GM12878 (cell line): ENCODE measurements around the gene CIAO2B. TPM values are rescaled to one million over a fixed set of nuclear protein-coding genes. Genes with fewer than 3 reads are reported as not detected.

Source experiments
- ATAC-seq: fragments of 200-7000 bp; cut with Tn5 transposase; 3 replicates; pipeline ENCODE4 v1.9.1; 2020; ENCODE audit warnings: mild to moderate bottlenecking, moderate library complexity
- BruUV-seq: library from RNA; stranded (reverse); fragments of 400-500 nt; replicated peaks from 2 replicates; lab custom pipeline; 2021; lab: Mats Ljungman, UMichigan
- CTCF ChIA-PET: fragments of 300-600 bp; sonication (Branson Sonifier 250); formaldehyde crosslinking; extraction: SDS; loops from one replicate; lab custom pipeline; 2021; ENCODE audit warnings: inconsistent platforms; lab: Yijun Ruan, JAX
- POLR2A ChIA-PET: fragments of 350-600 bp; formaldehyde crosslinking; extraction: SDS; loops from one replicate; lab custom pipeline; 2021; ENCODE audit warnings: inconsistent platforms; lab: Charles Lee
- RAD21 ChIA-PET: fragments of 300-600 bp; sonication (Branson Sonifier 250); formaldehyde crosslinking; loops from one replicate; lab custom pipeline; 2023; ENCODE audit warnings: antibody characterized with exemption; ENCODE audit not compliant: unreplicated experiment; lab: Charles Lee
- SMC1A ChIA-PET: fragments of 300-600 bp; sonication (Branson Sonifier 250); formaldehyde crosslinking; loops from one replicate; lab custom pipeline; 2023; ENCODE audit not compliant: unreplicated experiment, uncharacterized antibody; lab: Charles Lee
- DNase-seq: peaks from one replicate; pipeline ENCODE4 v3.0.0-alpha.2; 2011; ENCODE audit warnings: low read depth, low spot score
- FAIRE-seq: peaks from 3 replicates; lab custom pipeline; 2011; peaks lifted over from hg19 to GRCh38; lab: Jason Lieb, UNC
- H2AFZ ChIP-seq: 2 replicates; pipeline ENCODE4 v1.6.0; 2011; ENCODE audit warnings: low read depth, low read length, control low read depth; ENCODE audit not compliant: control insufficient read depth
- H3K27ac ChIP-seq: 2 replicates; pipeline ENCODE4 v1.5.1; 2011; ENCODE audit warnings: control low read depth; ENCODE audit not compliant: control insufficient read depth, insufficient read depth
- H3K27me3 ChIP-seq, 2 experiments: replicated peaks in 1 of 2; 2 replicates each; pipeline versions ENCODE4 v1.6.0 to v1.6.1; 2011; ENCODE audit warnings: low read length in 1 of 2; ENCODE audit not compliant: control insufficient read depth in 2 of 2, insufficient read depth in 2 of 2
- H3K36me3 ChIP-seq, 2 experiments: 2 replicates each; pipeline ENCODE4 v1.5.1; 2011; ENCODE audit warnings: low read length in 1 of 2; ENCODE audit not compliant: control insufficient read depth in 2 of 2, insufficient read depth in 2 of 2
- H3K4me1 ChIP-seq: 2 replicates; pipeline ENCODE4 v1.6.1; 2011; ENCODE audit warnings: mild to moderate bottlenecking, low read length, moderate library complexity, mixed read lengths; ENCODE audit not compliant: control insufficient read depth, insufficient read depth
- H3K4me2 ChIP-seq: 2 replicates; pipeline ENCODE4 v1.6.0; 2011; ENCODE audit warnings: control low read depth; ENCODE audit not compliant: control insufficient read depth, insufficient read depth
- H3K4me3 ChIP-seq: fragments of 200-600 bp; sonication (generic); 2 replicates; pipeline ENCODE4 v1.5.1; 2016
- H3K79me2 ChIP-seq: 2 replicates; pipeline ENCODE4 v1.6.0; 2011; ENCODE audit warnings: low read length; ENCODE audit not compliant: control insufficient read depth, insufficient read depth
- H3K9ac ChIP-seq: 2 replicates; pipeline ENCODE4 v1.8.0; 2011; ENCODE audit warnings: low read length, control low read depth, mixed read lengths; ENCODE audit not compliant: control insufficient read depth, insufficient read depth
- H3K9me3 ChIP-seq: replicated peaks from 3 replicates; pipeline ENCODE4 v1.5.1; 2011; ENCODE audit warnings: mild to moderate bottlenecking, low read length; ENCODE audit not compliant: control insufficient read depth, insufficient read depth
- H4K20me1 ChIP-seq: 2 replicates; pipeline ENCODE4 v1.6.0; 2011; ENCODE audit not compliant: control insufficient read depth, insufficient read depth
- BACH1 ChIP-seq: fragments of 450-650 bp; IDR thresholded peaks from 2 replicates; pipeline ENCODE4 v1.6.1; 2017; ENCODE audit warnings: mild to moderate bottlenecking, borderline replicate concordance
- JUNB ChIP-seq: IDR thresholded peaks from 2 replicates; pipeline ENCODE4 v1.6.1; 2016; ENCODE audit warnings: antibody characterized with exemption, mild to moderate bottlenecking
- MYC ChIP-seq: IDR thresholded peaks from 2 replicates; pipeline ENCODE4 v1.6.1; 2011; ENCODE audit warnings: mild to moderate bottlenecking, low read length, moderate library complexity, inconsistent platforms; ENCODE audit not compliant: insufficient read depth, insufficient replicate concordance, insufficient read length, severe bottlenecking
- PAX5 ChIP-seq: IDR thresholded peaks from 2 replicates; pipeline ENCODE4 v1.6.1; 2011; ENCODE audit warnings: low read depth, low read length, borderline replicate concordance
- PAX8 ChIP-seq: fragments of 450-650 bp; IDR thresholded peaks from 2 replicates; pipeline ENCODE4 v1.6.1; 2017; ENCODE audit warnings: mild to moderate bottlenecking, moderate library complexity
- POLR2AphosphoS5 ChIP-seq: IDR thresholded peaks from 2 replicates; pipeline ENCODE4 v1.6.1; 2011; ENCODE audit warnings: mild to moderate bottlenecking, low read length, inconsistent platforms
- SMARCA5 ChIP-seq: fragments of 450-650 bp; IDR thresholded peaks from 2 replicates; pipeline ENCODE4 v1.6.1; 2017; ENCODE audit warnings: mild to moderate bottlenecking
- TCF3 ChIP-seq: IDR thresholded peaks from 2 replicates; pipeline ENCODE4 v1.6.1; 2012; ENCODE audit warnings: low read depth, mild to moderate bottlenecking, low read length, borderline replicate concordance; ENCODE audit not compliant: insufficient read depth
- TCF7 ChIP-seq: IDR thresholded peaks from 2 replicates; pipeline ENCODE4 v1.6.1; 2014; ENCODE audit warnings: antibody characterized with exemption, borderline replicate concordance
- ZNF207 ChIP-seq: fragments of 450-650 bp; IDR thresholded peaks from 2 replicates; pipeline ENCODE4 v1.6.1; 2014; ENCODE audit warnings: antibody characterized with exemption, mild to moderate bottlenecking, borderline replicate concordance
- WGBS: methylation state at CpG from one replicate; pipeline ENCODE4 v1.1.6; 2016; ENCODE audit warnings: low lambda C conversion rate; ENCODE audit not compliant: insufficient replicate concordance, insufficient coverage; ENCODE audit errors: missing lambda C conversion rate; 5-methylcytosine and 5-hydroxymethylcytosine counted together
- in situ Hi-C: fragments of 300-500 bp; cut with MboI; formaldehyde crosslinking; loops from 9 replicates; pipeline ENCODE4 v1.14.3; 2018; ENCODE audit warnings: mixed read lengths
- intact Hi-C: fragments of 100-400 bp; cut with micrococcal nuclease; formaldehyde crosslinking; loops from one replicate; pipeline ENCODE4 v1.14.2; 2022; ENCODE audit not compliant: unreplicated experiment
- polyA plus RNA-seq, 11 experiments: library from polyadenylated mRNA; depleted of rRNA in 4 of 11; unstranded in 6 of 11; stranded (reverse) in 5 of 11; fragments of >200 nt; fragmentation: Nextera tagmentation in 4 of 11; fragmentation: Illumina TruSeq in 1 of 11; extraction: Ambion mirVana in 4 of 11; extraction: Trizol in 1 of 11; gene quantifications; 1 replicate in 1 of 11; 2 replicates in 10 of 11; pipeline versions ENCODE4 v1.2.1 to v1.2.3, GENCODE V29; 2011 to 2016; ENCODE audit warnings: inconsistent platforms in 2 of 11, missing spikeins in 2 of 11, low read depth in 1 of 11
- total RNA-seq, 4 experiments: library from RNA; depleted of rRNA in 3 of 4; stranded (reverse); fragments of >200 nt in 3 of 4; fragmentation: Illumina TruSeq in 1 of 4; extraction: Trizol in 1 of 4; gene quantifications; 2 replicates each; pipeline versions ENCODE4 v1.2.1 to v1.2.3, GENCODE V29; 2013 to 2021
- TF ChIP-seq, protein P1 (sequence below): fragments of 150-350 bp; IDR thresholded peaks from 2 replicates; pipeline ENCODE4 v1.6.1; 2014; ENCODE audit warnings: mild to moderate bottlenecking, low read depth, low read length
- TF ChIP-seq, protein P2 (sequence below): fragments of 450-650 bp; formaldehyde crosslinking; IDR thresholded peaks from 2 replicates; pipeline ENCODE4 v1.4.0; 2022; ENCODE audit warnings: mild to moderate bottlenecking, moderate library complexity

Gene CIAO2B
- total and polyA plus RNA-seq, 10 of the 15 experiments (the other 5 are each of a cell fraction or from before 2014, with no cell fraction given): 76.4 to 241 (median 138) TPM

DNA sequence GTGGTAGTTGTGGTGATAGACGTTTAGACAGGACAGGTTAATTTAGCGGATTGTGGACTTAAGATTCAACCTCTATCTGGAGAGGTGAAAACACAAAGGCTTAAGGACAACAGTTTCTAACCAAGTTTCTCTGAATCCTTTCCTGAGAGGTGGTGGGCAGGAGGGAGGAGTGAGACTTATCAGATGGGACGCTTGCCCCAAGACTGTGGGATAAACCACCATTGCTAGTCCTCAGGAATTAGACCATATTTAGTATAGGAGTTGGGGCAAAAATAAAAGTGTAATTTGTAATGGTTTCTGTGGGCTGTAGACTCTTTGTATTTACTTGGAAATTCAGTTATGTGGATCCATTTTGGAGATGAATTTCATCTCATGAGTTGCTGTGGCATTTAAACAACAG is 47.3 kb downstream of the CIAO2B start (continued):
- TF ChIP-seq, protein P1, sequence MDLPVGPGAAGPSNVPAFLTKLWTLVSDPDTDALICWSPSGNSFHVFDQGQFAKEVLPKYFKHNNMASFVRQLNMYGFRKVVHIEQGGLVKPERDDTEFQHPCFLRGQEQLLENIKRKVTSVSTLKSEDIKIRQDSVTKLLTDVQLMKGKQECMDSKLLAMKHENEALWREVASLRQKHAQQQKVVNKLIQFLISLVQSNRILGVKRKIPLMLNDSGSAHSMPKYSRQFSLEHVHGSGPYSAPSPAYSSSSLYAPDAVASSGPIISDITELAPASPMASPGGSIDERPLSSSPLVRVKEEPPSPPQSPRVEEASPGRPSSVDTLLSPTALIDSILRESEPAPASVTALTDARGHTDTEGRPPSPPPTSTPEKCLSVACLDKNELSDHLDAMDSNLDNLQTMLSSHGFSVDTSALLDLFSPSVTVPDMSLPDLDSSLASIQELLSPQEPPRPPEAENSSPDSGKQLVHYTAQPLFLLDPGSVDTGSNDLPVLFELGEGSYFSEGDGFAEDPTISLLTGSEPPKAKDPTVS: no peak
- TF ChIP-seq TCF3 (no peak), TCF7 (no peak), POLR2AphosphoS5 (no peak), MYC (no peak), BACH1 (no peak), PAX8 (no peak), JUNB (no peak)

DNA sequence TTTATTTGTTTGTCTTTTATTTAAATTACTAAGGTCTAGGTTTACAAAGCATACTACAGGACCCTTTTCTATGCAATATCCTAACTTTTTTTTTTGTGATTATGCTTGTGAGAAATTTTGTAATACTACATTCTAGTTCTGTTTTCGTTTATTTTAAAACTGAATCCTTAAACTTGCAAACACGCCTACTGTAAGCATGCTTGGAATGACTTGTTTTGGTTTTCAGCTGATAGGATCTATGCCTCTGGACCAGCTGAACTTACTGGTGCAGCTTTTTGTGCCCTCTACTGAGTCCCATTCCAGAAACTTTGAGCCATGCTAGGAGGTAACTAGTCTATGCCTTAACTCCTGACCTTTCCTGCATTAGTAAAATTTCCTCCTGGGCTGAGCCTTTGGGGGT is 47.9 kb downstream of the CIAO2B start:
- ChIA-PET SMC1A (interaction anchor here (1.3 kb wide), 1 partner anchor 9 kb away, joined by 4 read pairs; no protein-coding TSS in a partner anchor), POLR2A (interaction anchor here (0.6 kb wide), 2 partner anchors 139 to 145 kb away, joined by 3 read pairs; no protein-coding TSS in a partner anchor), RAD21 (interaction anchor here (1.3 kb wide), 1 partner anchor 9 kb away, joined by 4 read pairs; no protein-coding TSS in a partner anchor), CTCF (interaction anchor here (0.6 to 5.2 kb wide), 5 partner anchors 8 to 302 kb away, joined by 3 to 34 read pairs (median 3); partner anchors contain the start of gene CDH16)
- no peaks in the 10 kb centered on the region; the same call in 1 of the 2 replicates for H3K4me1 ChIP-seq
- BruUV-seq: no TSS peak
- H3K4me3 ChIP-seq: no peak overlapping the region
- H3K4me2 ChIP-seq: no peak overlapping the region
- no peaks in the 10 kb centered on the region for H3K27me3 ChIP-seq
- H4K20me1 ChIP-seq: no peaks in the 10 kb centered on the region
- H2AFZ ChIP-seq: no peak overlapping the region
- DNase-seq: no peak
- FAIRE-seq: no peak
- H3K79me2 ChIP-seq: peaks cover 5% of the 10 kb centered on the region
- H3K9ac ChIP-seq: no peak overlapping the region
- no peak overlapping the region for H3K27ac ChIP-seq
- no peak for ATAC-seq
- in situ Hi-C loops (no loop called here), intact Hi-C loops (no loop called here)
- WGBS: 98% methylated on average over 2 of the region's 2 CpGs
- peaks cover 3 to 5% of the 10 kb centered on the region in 2 experiments for H3K36me3 ChIP-seq
- TF ChIP-seq SMARCA5 (no peak), ZNF207 (no peak), PAX5 (no peak)
- TF ChIP-seq, protein P2, sequence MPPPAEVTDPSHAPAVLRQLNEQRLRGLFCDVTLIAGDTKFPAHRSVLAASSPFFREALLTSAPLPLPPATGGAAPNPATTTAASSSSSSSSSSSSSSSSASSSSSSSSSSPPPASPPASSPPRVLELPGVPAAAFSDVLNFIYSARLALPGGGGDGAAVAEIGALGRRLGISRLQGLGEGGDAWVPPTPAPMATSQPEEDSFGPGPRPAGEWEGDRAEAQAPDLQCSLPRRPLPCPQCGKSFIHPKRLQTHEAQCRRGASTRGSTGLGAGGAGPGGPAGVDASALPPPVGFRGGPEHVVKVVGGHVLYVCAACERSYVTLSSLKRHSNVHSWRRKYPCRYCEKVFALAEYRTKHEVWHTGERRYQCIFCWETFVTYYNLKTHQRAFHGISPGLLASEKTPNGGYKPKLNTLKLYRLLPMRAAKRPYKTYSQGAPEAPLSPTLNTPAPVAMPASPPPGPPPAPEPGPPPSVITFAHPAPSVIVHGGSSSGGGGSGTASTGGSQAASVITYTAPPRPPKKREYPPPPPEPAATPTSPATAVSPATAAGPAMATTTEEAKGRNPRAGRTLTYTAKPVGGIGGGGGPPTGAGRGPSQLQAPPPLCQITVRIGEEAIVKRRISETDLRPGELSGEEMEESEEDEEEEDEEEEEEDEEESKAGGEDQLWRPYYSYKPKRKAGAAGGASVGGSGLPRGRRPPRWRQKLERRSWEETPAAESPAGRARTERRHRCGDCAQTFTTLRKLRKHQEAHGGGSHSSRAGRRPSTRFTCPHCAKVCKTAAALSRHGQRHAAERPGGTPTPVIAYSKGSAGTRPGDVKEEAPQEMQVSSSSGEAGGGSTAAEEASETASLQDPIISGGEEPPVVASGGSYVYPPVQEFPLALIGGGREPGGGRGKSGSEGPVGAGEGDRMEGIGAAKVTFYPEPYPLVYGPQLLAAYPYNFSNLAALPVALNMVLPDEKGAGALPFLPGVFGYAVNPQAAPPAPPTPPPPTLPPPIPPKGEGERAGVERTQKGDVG (CRISPR knock-in tag): no peak
- H3K9me3 ChIP-seq: no peaks in the 10 kb centered on the region
